Heart left ventricle (tissue), 16 donors: ENCODE data around the gene NTRK2. TPM values are rescaled to one million over a fixed set of nuclear protein-coding genes. Genes with fewer than 3 reads are reported as not detected.

ENCODE experiments used
- ATAC-seq, 4 donors: fragments of 200-7000 bp; cut with Tn5 transposase; one replicate each; pipeline ENCODE4 v1.9.1; 2020 to 2022; ENCODE audit warnings: moderate library complexity in 4 of 4, mild to moderate bottlenecking in 3 of 4, moderate number of reproducible peaks in 1 of 4
- DNase-seq, 5 donors: peaks; one replicate each; pipeline ENCODE4 v3.0.0-alpha.2; 2020
- H3K27ac ChIP-seq, 12 donors: fragments of 200-600 bp; sonication (generic) in 4 of 12; one replicate each; pipeline versions ENCODE4 v1.5.0 to v1.8.0; 2016 to 2022; ENCODE audit warnings: mild to moderate bottlenecking in 2 of 12
- H3K27me3 ChIP-seq, 9 donors: fragments of 200-600 bp; sonication (generic) in 2 of 9; one replicate each; pipeline versions ENCODE4 v1.5.1 to v1.8.0; 2016 to 2022; ENCODE audit warnings: mild to moderate bottlenecking in 3 of 9
- H3K36me3 ChIP-seq, 9 donors: fragments of 200-600 bp; sonication (generic) in 2 of 9; one replicate each; pipeline versions ENCODE4 v1.5.0 to v1.8.0; 2018 to 2022; ENCODE audit warnings: mild to moderate bottlenecking in 2 of 9
- H3K4me1 ChIP-seq, 12 donors: fragments of 200-600 bp; sonication (generic) in 4 of 12; one replicate each; pipeline versions ENCODE4 v1.5.0 to v1.8.0; 2016 to 2022; ENCODE audit warnings: mild to moderate bottlenecking in 3 of 12
- H3K4me3 ChIP-seq, 12 donors: fragments of 200-600 bp; sonication (generic) in 4 of 12; one replicate each; pipeline versions ENCODE4 v1.5.0 to v1.8.0; 2017 to 2022; ENCODE audit warnings: mild to moderate bottlenecking in 9 of 12, moderate library complexity in 4 of 12
- H3K9me3 ChIP-seq, 12 donors: fragments of 200-600 bp; sonication (generic) in 4 of 12; one replicate each; pipeline versions ENCODE4 v1.5.0 to v1.8.0; 2016 to 2022; ENCODE audit warnings: mild to moderate bottlenecking in 1 of 12
- POLR2A ChIP-seq, 2 donors: fragments of 450-650 bp; IDR thresholded peaks; one replicate each; pipeline ENCODE4 v1.6.1; 2017; ENCODE audit warnings: antibody characterized with exemption in 2 of 2, mild to moderate bottlenecking in 2 of 2, moderate library complexity in 2 of 2
- WGBS, 4 donors: extraction: QIAGEN DNeasy Blood & Tissue Kit in 2 of 4; methylation state at CpG; one replicate each; pipeline versions ENCODE4 v1.1.5 to v1.1.7; 2013 to 2018; 5-methylcytosine and 5-hydroxymethylcytosine counted together
- intact Hi-C, 10 donors: fragments of 100-400 bp; cut with DNase I; formaldehyde crosslinking; loops; one replicate each; pipeline versions ENCODE4 v1.11.1 to v1.14.2; 2022
- polyA plus RNA-seq, 2 donors: library from polyadenylated mRNA; stranded (reverse); fragments of 200-250 nt; gene quantifications; one replicate each; pipeline ENCODE4 v1.2.3, GENCODE V29; 2013
- total RNA-seq, 9 donors: library from RNA; depleted of rRNA in 2 of 9; stranded (reverse); fragments of >200 nt in 2 of 9; fragmentation: NEBNext Ultra II Directional in 3 of 9; extraction: Animal tissue kit (Norgen Biotek cat#: 25700) in 3 of 9; gene quantifications; one replicate each; pipeline versions ENCODE4 v1.1.0 to v1.2.4, GENCODE V29; 2016 to 2023
- TF ChIP-seq, protein P1 (sequence below), 12 donors: fragments of 200-600 bp; sonication (generic) in 4 of 12; IDR thresholded peaks; one replicate each; pipeline versions ENCODE4 v1.5.0 to v1.8.0; 2018 to 2022; ENCODE audit warnings: antibody characterized with exemption in 12 of 12, mild to moderate bottlenecking in 5 of 12
- donor health status: ischemic (EF 13 %, LVEDD 7.1; RV severe dilation, severe dysfunction).
- donor health status: healthy with polysubstance abuse.
- donor health status: DM: no; HTN: yes; CAD: no.
- donor health status: DM: no; HTN: no; CAD: no.
- donor health status: ischemic (EF 25% LVEDD 6.9; RV normal size, moderate dysfunction).
- donor health status: ischemic (EF 25% LVEDD 5.7; RV mildly dilated, moderate dysfunction).
- donor health status: healthy.
- donor health status: DM: yes; HTN: yes; CAD: no.
- donor health status: ischemic (EF 35%, LVEDD 5.7; RV mildly dilated, moderate dysfunction).
- donor health status: nonischemic (EF 11% LVEDD 7.7; RV severe dilation, severe dysfunction).
- donor health status: DM: yes; HTN: yes; CAD: no.
- donor health status: PGD.
- donor health status: ischemic (EF 29% LVEDD 5.4; RV normal size, mild dysfunction).
- donor health status: nonischemic (EF 23%, LVEDD 6.1; RV moderate dilation, normal function).

The NTRK2 gene
- total and polyA plus RNA-seq, 11 donors, result 0.86 to 16.0 (median 2.4) TPM

DNA sequence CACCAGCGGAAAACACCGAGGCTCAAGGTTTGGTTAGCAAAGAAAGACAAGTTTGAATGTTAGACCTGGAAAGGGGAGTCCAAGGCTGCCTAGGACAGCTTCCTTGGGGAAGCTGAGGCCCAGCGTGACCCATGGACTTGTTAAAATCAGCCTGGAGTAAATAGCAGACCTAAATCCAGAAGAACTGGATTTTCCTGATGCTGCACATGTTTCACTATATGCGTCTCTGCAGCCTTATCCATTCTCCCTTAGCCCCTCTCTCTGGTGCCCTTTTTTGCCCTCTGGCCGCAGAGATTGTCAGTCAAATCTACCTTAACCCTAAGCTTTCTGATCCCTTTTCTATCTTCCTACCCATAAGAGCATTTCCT, 119.9 kb downstream of the NTRK2 start:
- Histone ChIP-seq H3K36me3 (no peaks in the 10 kb centered on the region), H3K27me3 (no peaks in the 10 kb centered on the region), H3K4me3 (no peak overlapping the region), H3K9me3 (no peaks in the 10 kb centered on the region), H3K4me1 (peaks cover 0 to 3% (median 0%) of the 10 kb centered on the region in 12 donors), H3K27ac (no peak overlapping the region)
- DNase-seq, result no peak
- no peak for TF ChIP-seq POLR2A (IDR thresholded peaks at IDR 0.05)
- TF ChIP-seq, protein P1, sequence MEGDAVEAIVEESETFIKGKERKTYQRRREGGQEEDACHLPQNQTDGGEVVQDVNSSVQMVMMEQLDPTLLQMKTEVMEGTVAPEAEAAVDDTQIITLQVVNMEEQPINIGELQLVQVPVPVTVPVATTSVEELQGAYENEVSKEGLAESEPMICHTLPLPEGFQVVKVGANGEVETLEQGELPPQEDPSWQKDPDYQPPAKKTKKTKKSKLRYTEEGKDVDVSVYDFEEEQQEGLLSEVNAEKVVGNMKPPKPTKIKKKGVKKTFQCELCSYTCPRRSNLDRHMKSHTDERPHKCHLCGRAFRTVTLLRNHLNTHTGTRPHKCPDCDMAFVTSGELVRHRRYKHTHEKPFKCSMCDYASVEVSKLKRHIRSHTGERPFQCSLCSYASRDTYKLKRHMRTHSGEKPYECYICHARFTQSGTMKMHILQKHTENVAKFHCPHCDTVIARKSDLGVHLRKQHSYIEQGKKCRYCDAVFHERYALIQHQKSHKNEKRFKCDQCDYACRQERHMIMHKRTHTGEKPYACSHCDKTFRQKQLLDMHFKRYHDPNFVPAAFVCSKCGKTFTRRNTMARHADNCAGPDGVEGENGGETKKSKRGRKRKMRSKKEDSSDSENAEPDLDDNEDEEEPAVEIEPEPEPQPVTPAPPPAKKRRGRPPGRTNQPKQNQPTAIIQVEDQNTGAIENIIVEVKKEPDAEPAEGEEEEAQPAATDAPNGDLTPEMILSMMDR (IDR thresholded peaks at IDR 0.05), result no peak
- 80 to 89% (median 87%) methylated on average over 5 of the region's 5 CpGs for WGBS, 4 donors
- intact Hi-C loops, result no loop called here
- no peak for ATAC-seq

DNA sequence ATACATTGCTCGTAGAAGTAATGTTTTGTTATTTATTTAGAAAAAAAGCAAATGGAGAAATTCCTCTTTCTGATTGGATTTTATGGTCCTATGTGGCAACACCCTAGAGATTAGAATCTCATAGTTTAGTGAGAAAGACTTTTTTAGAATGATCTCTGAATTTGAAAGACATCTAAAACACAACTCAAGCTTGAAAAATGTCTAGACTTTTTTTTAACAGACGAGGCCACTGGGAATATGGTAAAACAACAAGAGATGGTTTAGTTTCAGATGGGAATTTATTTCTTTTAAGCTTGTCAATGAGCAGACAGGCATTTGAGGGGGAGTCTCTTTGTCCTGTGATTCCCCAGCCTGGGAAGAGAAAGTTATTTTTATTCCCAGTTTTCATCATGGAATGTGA, 122.1 kb downstream of the NTRK2 start:
- H3K4me1 ChIP-seq, result peaks cover 0 to 3% (median 0%) of the 10 kb centered on the region in 12 donors
- WGBS, 4 donors, result 74 to 79% (median 77%) methylated on average over 2 of the region's 2 CpGs
- H3K4me3 ChIP-seq, result no peak overlapping the region
- ATAC-seq, result no peak
- H3K27me3 ChIP-seq, result no peaks in the 10 kb centered on the region
- no peak overlapping the region for H3K27ac ChIP-seq
- no peaks in the 10 kb centered on the region for H3K9me3 ChIP-seq
- no peak for DNase-seq
- TF ChIP-seq, protein P1 (IDR thresholded peaks at IDR 0.05), result no peak
- no peak for TF ChIP-seq POLR2A (IDR thresholded peaks at IDR 0.05)
- intact Hi-C loops, result no loop called here
- no peaks in the 10 kb centered on the region for H3K36me3 ChIP-seq

DNA sequence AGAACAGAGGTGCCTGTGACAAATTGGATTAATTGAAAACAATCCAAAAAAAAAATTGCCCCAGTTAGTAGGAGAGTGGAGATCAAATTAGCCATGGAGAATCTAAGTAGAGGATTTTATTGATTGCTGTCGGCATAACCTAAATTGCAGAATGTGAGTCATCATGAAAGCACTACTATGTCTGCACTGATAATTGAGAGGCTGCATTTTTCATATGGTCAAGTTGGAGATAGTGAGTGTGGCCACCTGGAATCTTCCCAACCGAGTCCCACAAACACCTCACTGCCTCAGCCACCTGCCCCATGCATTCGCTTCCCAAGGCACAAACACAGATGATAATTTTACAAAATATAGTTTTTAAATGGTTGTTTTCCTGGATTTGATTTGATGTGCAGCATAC, 123.7 kb downstream of the NTRK2 start:
- no peaks in the 10 kb centered on the region for H3K27me3 ChIP-seq
- no peaks in the 10 kb centered on the region for H3K36me3 ChIP-seq
- WGBS, 4 donors, result 83 to 88% (median 86%) methylated on average over 3 of the region's 3 CpGs
- peaks cover 0 to 3% (median 0%) of the 10 kb centered on the region in 12 donors for H3K4me1 ChIP-seq
- H3K4me3 ChIP-seq, result no peak overlapping the region
- ATAC-seq, result no peak
- H3K27ac ChIP-seq, result no peak overlapping the region
- TF ChIP-seq, protein P1 (IDR thresholded peaks at IDR 0.05), result no peak
- TF ChIP-seq POLR2A (IDR thresholded peaks at IDR 0.05), result no peak
- H3K9me3 ChIP-seq, result no peaks in the 10 kb centered on the region
- DNase-seq, result no peak
- intact Hi-C loops, result no loop called here

DNA sequence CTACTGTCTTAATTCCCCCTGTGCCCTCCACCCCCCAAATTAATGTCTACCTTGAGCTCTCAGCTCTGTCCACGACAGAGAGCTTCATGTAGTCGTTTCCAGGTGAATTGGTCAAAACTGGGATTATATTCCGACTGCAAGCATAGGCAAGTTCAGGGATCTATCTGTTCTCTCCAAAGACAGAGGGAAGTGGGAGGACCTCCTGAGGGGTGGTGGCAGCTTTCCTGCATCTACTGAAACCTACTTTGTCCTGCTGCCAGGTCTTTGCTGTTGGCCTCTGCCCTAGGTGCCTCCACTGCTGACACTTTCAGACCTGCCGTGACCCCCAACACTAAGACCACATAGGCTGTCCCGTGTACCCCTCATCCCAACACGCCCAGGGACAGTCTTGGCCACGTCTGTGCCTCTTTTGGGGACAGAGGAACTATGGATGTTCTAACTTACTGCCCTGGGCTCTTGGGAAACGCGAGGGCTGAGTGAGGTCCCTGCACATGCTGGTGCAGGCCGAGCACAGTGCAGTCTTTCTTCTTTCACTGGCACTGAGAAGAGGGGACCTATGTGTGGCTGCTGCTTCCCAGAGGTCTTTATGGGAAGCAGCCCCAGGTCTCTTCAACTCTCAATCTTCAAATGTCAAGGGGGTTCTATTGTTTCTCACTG, 125.6 kb downstream of the NTRK2 start:
- H3K4me3 ChIP-seq, result no peak overlapping the region
- ATAC-seq (no peak), DNase-seq (no peak)
- no peak overlapping the region for H3K27ac ChIP-seq
- H3K27me3 ChIP-seq, result no peaks in the 10 kb centered on the region
- no peaks in the 10 kb centered on the region for H3K36me3 ChIP-seq
- intact Hi-C loops, result no loop called here
- no peak for TF ChIP-seq POLR2A (IDR thresholded peaks at IDR 0.05)
- TF ChIP-seq, protein P1 (IDR thresholded peaks at IDR 0.05), result no peak
- peaks cover 0 to 3% (median 0%) of the 10 kb centered on the region in 12 donors for H3K4me1 ChIP-seq
- no peaks in the 10 kb centered on the region for H3K9me3 ChIP-seq
- WGBS, 4 donors, result 79 to 84% (median 80%) methylated on average over 7 to 10 of the region's 10 CpGs
